Activated T-helper 9 cell treated with anti-CD3 and anti-CD28 coated beads, Interleukin-2, amount 50 U/mL, for 16 hours (primary cell): ENCODE data around the gene GTSE1.

Source experiments
- DNase-seq: peaks from one replicate; pipeline ENCODE4 v3.0.0-alpha.2; 2020; ENCODE audit warnings: low read depth

GTSE1 gene

GRCh38 chr22:46366801-46367706 is 70.4 kb downstream of the GTSE1 start:
- DNase-seq = no peak

DNA sequence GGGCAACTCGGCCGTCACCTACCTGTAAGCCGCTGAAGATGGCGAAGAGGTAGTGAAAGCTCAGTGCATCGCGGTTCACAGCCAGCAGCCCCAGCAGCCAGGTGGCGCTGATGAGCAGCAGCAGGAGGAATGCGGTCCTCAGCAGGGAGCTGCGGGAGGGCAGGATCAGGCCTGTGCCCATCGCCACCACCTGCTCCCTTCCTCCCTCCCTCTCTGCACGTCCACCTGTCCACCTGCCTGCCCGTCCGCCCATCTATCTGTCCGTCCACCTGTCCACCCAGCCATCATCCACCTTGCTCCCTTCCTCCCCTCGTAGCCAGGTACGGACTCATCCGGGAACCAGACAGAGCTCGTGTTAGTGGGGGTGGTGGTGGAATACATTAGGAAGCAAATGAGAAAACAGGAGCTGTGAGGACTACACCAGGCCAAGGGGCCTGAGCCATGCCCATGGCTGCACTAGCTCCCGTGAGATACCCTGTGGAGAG is 71.1 kb downstream of the GTSE1 start:
- peak; percentile 45 for DNase-seq

GRCh38 chr22:46368422-46368821 is 71.8 kb downstream of the GTSE1 start:
- DNase-seq = no peak

- no peak for DNase-seq
These were observed 72.4 kb downstream of the GTSE1 start for GRCh38 chr22:46368871-46369715.

- DNase-seq = no peak
These were observed 73.3 kb downstream of the GTSE1 start for GRCh38 chr22:46369716-46370583.

DNA sequence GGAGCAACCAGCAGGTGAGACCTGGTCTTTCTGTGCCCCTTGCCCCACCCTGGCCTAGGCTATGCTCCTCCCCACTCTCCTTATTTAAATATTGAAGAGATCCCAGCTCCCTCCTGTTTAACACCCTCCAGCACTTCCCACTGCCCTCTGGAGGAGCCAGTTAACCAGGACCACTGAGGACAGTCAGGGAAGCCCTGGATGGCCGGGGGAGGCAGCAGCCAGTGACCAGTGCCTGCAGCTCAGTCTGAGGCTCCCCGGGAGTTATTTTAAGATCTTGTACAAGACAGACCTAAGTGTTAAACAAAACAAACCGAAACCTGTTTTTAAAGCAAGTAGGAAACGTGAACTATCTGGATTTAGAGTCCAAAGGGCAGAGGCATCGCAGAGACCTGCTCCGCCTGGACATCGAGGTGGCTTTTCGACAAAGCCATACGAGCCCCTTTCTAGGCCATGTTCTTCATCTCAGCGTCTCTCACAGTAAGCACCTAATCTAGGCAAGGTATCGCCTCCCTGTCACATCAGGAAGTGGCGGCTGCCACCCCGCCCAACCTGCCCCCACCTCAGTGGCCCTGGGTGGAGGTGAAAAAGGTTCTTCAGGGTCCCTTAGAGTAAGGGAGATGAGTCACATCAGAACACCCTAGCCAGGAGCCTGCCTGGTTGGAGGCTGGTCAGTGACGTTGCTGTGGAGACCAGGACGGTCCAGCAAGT is 74.1 kb downstream of the GTSE1 start:
- no peak for DNase-seq

GRCh38 chr22:46371623-46372226 is 75.1 kb downstream of the GTSE1 start:
- no peak for DNase-seq

DNA sequence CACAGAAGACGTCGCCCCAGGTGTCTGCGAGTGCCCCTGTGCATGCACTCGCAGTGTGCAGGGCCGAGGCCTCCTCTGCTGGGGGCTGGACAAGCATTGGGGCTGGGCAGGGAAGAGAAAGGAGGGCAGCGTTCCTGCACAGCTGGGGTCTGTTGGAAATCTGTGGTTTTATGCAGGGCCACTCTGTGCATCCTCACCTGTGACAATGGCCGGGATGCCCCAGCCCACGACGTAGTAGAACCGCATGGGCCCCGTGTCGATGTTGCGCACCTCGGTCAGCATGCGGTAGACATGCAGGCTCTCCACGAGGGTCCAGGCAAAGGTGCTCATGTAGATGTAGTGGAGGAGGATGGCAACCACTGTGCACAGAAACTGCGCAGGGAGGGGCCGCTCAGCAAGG is 76.0 kb downstream of the GTSE1 start:
- no peak for DNase-seq

GRCh38 chr22:46373159-46373558 is 76.5 kb downstream of the GTSE1 start:
- DNase-seq = no peak

GRCh38 chr22:46373921-46374662 is 77.4 kb downstream of the GTSE1 start:
- DNase-seq = no peak

- DNase-seq = no peak
These were observed 78.2 kb downstream of the GTSE1 start for GRCh38 chr22:46374663-46375474.

GRCh38 chr22:46376111-46376510 is 79.4 kb downstream of the GTSE1 start:
- DNase-seq = no peak

DNA sequence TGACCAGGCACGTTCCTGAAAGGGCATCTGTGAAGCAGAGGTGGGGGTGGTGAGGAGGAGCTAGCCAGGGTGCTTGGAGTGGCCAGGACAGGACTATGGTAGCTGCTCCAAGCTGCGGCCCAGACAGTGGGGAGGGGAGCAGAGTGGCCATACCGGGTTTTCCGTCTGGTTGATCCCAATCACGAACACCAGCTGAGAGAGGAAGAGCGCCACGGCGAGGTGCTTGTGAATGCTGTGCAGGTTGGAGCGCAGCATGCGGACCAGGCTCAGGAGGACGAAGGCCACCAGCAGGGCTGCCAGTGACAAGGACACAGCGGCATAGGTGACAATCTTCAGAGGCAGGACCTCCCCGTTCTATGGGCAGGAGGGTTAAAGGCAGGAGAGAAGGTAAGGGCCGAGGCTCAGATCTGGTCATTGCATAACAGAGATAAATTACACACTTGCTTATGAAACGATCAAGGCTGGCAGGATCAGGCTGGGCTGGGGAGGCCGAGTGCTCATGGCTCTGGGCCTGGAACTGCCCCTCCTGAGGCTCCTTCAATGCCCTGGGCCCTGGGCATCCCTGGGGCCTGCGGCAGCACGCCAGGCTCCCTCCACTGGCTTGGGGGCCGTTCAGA is 80.3 kb downstream of the GTSE1 start:
- DNase-seq = no peak

DNA sequence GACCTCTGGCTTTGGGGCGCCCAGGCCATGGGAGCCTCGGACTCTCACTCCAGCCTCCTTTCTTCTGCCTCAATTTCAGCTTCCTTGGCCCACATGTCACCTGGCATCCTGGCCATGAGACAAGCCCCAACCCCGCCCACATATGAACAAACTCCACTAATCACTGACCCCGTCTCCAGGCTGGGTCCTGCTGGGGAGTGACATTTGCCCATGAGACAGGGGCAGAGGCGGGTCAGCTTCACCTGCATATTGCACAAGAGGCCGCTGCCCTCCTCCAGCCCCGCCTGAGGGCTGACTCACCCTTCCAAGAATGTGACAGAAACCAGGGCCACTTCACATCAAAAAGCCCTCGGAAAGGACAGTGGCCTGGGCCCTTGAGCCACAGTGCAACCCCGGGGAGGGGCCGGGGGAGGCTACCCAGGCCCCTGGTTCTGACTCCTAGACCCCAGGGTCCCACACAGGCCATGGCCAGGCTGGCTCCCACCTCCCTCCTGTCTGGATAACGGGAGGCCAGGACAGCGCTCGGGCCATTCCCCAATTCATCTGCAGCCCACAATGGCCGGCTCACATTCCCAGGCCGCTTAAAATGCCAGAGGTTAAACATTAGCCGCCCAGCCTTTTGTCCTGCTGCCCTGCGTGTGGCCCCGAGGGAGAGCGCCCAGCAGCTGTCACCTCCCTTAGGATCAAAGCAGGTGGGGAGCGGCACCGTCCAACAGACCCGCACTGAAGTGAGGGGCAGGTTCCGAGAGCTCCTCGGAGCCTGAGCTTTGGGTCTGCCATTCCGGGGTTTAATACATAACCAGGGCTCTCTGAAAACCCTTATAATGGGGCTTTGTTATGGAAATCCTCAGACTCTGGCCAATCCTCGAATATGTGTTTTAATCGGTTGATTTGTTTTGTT is 81.1 kb downstream of the GTSE1 start:
- DNase-seq = no peak

- no peak for DNase-seq
These were observed 81.9 kb downstream of the GTSE1 start for GRCh38 chr22:46378426-46379065.

DNA sequence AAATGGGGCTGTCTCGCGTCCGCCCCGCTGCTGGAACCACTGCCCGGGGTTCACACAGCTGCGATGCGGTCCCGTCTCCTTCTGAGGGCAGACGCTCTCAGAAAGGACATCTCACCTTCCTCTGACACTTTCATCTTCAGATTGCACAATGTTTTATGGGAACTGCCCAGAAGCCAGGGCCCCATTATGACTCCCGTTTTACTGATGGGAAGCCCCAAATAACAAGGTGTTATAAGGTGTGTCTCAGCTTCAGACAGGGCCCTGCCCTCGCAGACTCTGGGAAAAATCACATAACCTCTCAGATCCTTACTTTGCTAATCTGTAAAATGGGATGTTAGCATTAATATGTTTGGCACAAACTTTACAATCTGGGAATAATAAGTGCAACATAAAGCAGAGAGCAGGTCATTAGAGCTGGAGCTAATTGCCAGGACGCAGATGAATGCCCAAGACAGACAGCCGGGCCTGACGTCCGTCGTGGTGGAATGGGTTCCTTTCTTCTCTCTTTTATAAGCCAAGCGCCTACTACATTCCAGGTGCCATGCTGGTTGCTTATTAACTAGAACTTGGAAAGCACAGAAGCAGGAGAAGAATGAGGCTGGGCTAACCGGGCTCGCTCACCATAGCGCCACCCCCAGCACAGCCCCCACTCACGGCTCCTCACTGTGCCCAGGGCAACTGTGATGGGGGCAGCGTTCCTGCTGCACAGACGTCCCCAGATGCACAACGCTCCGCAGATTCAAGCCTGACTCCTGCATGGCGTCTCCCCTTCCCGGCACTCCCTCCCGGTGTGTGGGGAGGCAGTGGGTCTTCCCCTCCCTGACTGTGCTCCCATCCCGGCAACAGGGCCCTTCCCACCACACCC is 82.6 kb downstream of the GTSE1 start:
- no peak for DNase-seq
